Placental pericyte (primary cell): ENCODE measurements around the gene HSPA5. TPM values are rescaled to one million over a fixed set of nuclear protein-coding genes. Genes with fewer than 3 reads are reported as not detected.

Source experiments
- small RNA-seq: library from RNA; depleted of rRNA; stranded (forward); fragments of <200 nt; gene quantifications from one replicate; pipeline ENCODE3, GENCODE V24; 2012; ENCODE audit warnings: low replicate concordance
- total RNA-seq: library from RNA; depleted of rRNA; stranded (reverse); fragments of >200 nt; gene quantifications from 2 replicates; pipeline ENCODE4 v1.2.3, GENCODE V29; 2012

HSPA5 gene
- total RNA-seq, result 185 and 1,984 TPM in 2 replicates

GRCh38 chr9:125241000-125241862 lies at the start of gene HSPA5:
TSS of gene HSPA5 (minus strand) at chr9:125241343. CDS start at chr9:125241126, 217 bp downstream.

GRCh38 chr9:125261501-125262293 lies 20.6 kb upstream of the HSPA5 start, which contains the start of gene GAPVD1:
TSS of gene GAPVD1 (plus strand) at chr9:125261826. CDS start at chr9:125298922, 37,096 bp downstream.

GRCh38 chr9:125200216-125201047 lies 40.7 kb downstream of the HSPA5 start, which contains the start of gene RABEPK:
TSS of gene RABEPK (plus strand) at chr9:125200542. CDS start at chr9:125203014, 2,472 bp downstream.

GRCh38 chr9:125189361-125190289 lies 51.5 kb downstream of the HSPA5 start, which contains the start of gene PPP6C:
TSS of gene PPP6C (minus strand) at chr9:125189803. CDS start at chr9:125189718, 85 bp downstream.

Small RNA genes lying within 50 kb of the gene (small RNA-seq; reads per million reads assigned to genes)
- not detected for gene AL354710.1

Other genes with a start within 250 kb of the HSPA5 start
- 4.6 and 6.2 TPM in 2 replicates for gene SCAI, start 97.8 kb downstream of the HSPA5 start, total RNA-seq
- gene PPP6C, start 51.5 kb downstream of the HSPA5 start, total RNA-seq, result 23.6 and 29.6 TPM in 2 replicates
- 26.0 and 38.4 TPM in 2 replicates for gene RABEPK, start 40.8 kb downstream of the HSPA5 start, total RNA-seq
- gene GAPVD1, start 20.5 kb upstream of the HSPA5 start, total RNA-seq, result 77.5 and 82.5 TPM in 2 replicates